Left forelimb (tissue), 1 donor: Measurements from ENCODE around the gene MRPL33.

Experiments used
- DNase-seq: peaks from one replicate; pipeline ENCODE4 v3.0.0-alpha.2; 2018; ENCODE audit warnings: low spot score

MRPL33 gene

DNA sequence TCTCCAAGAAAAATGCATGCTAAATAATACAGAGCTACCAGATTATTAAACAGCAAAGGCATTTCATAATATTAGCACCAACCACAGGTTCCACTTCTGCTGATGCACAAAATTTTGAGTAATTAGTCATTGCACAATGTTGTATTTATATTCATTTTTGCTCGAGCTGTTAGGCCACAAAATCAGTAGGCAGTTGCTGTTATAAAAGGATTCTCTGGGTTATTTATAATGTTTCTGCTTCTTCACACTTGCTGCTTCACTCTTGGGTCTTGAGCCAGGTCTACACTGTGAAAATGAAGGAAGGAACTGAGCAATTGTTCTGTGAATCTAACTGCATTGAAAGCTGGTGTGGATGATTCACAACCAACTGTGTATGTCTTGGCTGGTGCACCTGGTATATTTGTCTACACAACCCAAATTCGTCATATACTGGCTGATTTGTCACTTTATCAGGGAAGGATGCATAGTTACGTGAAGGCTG, 38.3 kb downstream of the MRPL33 start:
- no peak for DNase-seq

DNA sequence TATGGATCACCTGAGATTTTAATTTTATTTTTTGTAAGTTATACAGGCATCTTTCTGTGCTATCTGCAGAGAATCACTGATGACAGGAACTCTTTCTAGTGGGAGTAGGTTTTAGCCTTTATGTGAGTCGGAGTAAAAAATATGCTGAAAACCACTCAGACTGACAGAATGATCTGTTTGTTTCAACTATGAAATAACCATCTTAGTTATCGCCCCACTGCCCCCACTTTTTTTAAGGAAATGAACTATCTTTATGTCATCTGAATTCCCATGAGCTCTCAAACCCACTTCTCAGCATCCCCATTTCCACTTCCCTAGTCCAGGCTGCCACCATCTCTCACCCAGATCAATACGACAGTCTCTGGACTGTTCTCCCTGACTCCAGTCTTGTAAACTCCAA, 38.9 kb downstream of the MRPL33 start:
- no peak for DNase-seq

- DNase-seq: no peak
Observed at GRCh38 chr2:27811768-27812167, 40.2 kb downstream of the MRPL33 start.

- no peak for DNase-seq
Observed at GRCh38 chr2:27814758-27815157, 43.2 kb downstream of the MRPL33 start.

- no peak for DNase-seq
Observed at GRCh38 chr2:27815860-27816438, 44.4 kb downstream of the MRPL33 start.

- DNase-seq: no peak
Observed at GRCh38 chr2:27822049-27822448, 50.5 kb downstream of the MRPL33 start.

- DNase-seq: no peak
Observed at GRCh38 chr2:27823135-27823534, 51.6 kb downstream of the MRPL33 start.

GRCh38 chr2:27823569-27823968, 52.0 kb downstream of the MRPL33 start:
- DNase-seq: no peak

- no peak for DNase-seq
Observed at GRCh38 chr2:27824401-27824800, 52.9 kb downstream of the MRPL33 start.

DNA sequence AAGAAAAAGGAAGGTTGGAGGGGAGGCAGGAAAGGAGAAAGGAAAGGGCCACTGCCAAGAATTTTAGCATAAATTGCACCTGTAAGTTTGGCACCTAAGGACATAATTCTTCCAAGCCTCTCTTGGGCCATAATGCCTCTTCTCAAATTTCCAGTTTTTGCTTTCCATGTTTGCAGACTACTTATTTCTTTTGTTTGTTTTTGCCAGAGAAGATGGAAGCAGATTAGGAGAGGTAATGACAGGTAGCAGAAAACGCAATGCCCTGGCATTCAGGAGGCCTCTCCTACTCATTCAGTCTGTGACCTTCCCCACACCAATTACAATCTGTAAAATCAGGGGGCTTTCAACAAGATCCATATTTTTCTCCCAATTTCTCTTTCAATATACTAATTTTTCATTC, 56.8 kb downstream of the MRPL33 start:
- DNase-seq: no peak
